ENCODE data around the gene ARVCF.

Gene ARVCF

DNA sequence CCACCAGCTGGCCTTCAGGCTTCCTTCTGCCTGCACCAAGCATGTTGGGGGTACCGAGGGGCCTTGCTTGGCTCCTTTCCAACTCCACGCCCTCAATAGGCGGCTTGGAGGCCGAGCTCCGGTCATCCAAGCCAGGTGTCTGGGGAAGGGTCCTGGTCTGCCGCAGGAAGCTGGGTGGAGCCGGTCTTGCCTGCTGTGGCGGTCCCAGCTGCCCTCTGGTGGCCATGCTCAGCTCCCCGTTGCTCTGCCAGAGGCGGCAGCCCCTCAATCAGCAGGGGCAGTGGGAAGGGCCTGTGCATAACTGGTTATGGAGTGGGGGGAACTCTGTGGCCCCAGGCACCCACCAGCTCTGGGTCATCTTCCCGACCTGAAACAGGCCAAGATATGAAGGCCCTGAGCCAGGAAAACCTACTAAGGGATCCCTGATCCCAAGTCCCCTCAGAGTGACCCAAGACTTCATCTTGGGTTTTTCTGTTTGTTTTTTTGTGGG lies 3.2 kb downstream of the ARVCF start:
- no peak overlapping the region for H3K4me2 ChIP-seq (ENCODE audit: low read length)
- no peak overlapping the region for H3K27ac ChIP-seq
- no peak overlapping the region for H3K4me3 ChIP-seq (ENCODE audit: low read depth, low read length)
- peaks cover 16% of the 10 kb centered on the region for H3K4me1 ChIP-seq
- no peaks in the 10 kb centered on the region for H3K36me3 ChIP-seq (ENCODE audit: control insufficient read depth, insufficient read depth, low read length)
- TF ChIP-seq, protein P1, sequence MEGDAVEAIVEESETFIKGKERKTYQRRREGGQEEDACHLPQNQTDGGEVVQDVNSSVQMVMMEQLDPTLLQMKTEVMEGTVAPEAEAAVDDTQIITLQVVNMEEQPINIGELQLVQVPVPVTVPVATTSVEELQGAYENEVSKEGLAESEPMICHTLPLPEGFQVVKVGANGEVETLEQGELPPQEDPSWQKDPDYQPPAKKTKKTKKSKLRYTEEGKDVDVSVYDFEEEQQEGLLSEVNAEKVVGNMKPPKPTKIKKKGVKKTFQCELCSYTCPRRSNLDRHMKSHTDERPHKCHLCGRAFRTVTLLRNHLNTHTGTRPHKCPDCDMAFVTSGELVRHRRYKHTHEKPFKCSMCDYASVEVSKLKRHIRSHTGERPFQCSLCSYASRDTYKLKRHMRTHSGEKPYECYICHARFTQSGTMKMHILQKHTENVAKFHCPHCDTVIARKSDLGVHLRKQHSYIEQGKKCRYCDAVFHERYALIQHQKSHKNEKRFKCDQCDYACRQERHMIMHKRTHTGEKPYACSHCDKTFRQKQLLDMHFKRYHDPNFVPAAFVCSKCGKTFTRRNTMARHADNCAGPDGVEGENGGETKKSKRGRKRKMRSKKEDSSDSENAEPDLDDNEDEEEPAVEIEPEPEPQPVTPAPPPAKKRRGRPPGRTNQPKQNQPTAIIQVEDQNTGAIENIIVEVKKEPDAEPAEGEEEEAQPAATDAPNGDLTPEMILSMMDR (IDR thresholded peaks at IDR 0.05), result peak; percentile 71
- H3K9me3 ChIP-seq (ENCODE audit: control insufficient read depth, low read length), result no peaks in the 10 kb centered on the region
- H2AFZ ChIP-seq, result no peak overlapping the region
- no peaks in the 10 kb centered on the region for H3K27me3 ChIP-seq (ENCODE audit: control insufficient read depth, insufficient read depth, low read length)
- H3K79me2 ChIP-seq, result peaks cover 3% of the 10 kb centered on the region
- H3K9ac ChIP-seq, result no peak overlapping the region

- H3K79me2 ChIP-seq, result peaks cover 3% of the 10 kb centered on the region
- no peak overlapping the region for H3K9ac ChIP-seq
- H2AFZ ChIP-seq, result no peak overlapping the region
- H3K4me3 ChIP-seq (ENCODE audit: low read depth, low read length), result no peak overlapping the region
- H3K9me3 ChIP-seq (ENCODE audit: control insufficient read depth, low read length), result no peaks in the 10 kb centered on the region
- no peaks in the 10 kb centered on the region for H3K36me3 ChIP-seq (ENCODE audit: control insufficient read depth, insufficient read depth, low read length)
- TF ChIP-seq, protein P1 (IDR thresholded peaks at IDR 0.05), result no peak
- peaks cover 16% of the 10 kb centered on the region for H3K4me1 ChIP-seq
- no peaks in the 10 kb centered on the region for H3K27me3 ChIP-seq (ENCODE audit: control insufficient read depth, insufficient read depth, low read length)
- no peak overlapping the region for H3K27ac ChIP-seq
- no peak overlapping the region for H3K4me2 ChIP-seq (ENCODE audit: low read length)
These were observed 3.8 kb downstream of the ARVCF start for GRCh38 chr22:20012741-20013331.

DNA sequence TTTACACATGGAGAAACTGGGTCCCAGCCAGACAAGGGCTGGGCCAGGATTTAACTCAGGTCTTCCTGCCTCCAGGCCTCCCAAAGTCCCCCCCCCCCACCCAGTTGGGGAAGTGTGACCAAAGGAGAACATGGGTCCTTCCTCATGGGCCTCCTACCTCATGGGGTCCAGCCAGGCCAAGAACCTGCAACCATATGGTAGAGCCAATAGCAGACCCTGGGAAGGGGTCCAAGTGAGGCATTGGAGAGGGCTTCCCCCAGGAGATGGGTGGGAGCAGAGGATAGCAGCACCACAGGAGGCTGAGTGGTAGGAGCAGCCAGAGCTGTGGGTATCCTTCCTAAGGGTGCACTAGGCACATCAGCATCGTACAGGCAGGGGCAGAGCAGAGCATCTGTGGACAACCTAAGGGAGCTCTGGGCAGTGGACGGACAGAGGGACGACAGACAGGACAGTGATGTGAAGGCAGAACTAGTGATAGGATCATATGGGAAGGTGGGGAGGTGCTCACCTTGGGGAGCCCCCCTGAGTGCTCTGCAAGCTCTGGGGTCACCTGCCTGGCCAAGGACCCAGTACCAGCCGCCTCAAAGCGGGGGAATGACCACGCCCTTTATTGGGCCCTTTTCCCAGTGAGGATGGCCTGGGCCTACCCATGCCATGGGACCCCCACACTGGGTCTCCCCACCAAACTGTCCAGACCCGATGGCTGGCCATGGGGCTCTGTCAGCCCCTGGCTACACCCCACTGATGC lies 4.5 kb downstream of the ARVCF start:
- Histone ChIP-seq H3K79me2 (peaks cover 3% of the 10 kb centered on the region), H3K27me3 (ENCODE audit: control insufficient read depth, insufficient read depth, low read length) (no peaks in the 10 kb centered on the region), H3K27ac (no peak overlapping the region), H3K4me1 (peaks cover 16% of the 10 kb centered on the region), H3K9me3 (ENCODE audit: control insufficient read depth, low read length) (no peaks in the 10 kb centered on the region), H3K4me2 (ENCODE audit: low read length) (no peak overlapping the region), H3K4me3 (ENCODE audit: low read depth, low read length) (no peak overlapping the region), H2AFZ (no peak overlapping the region), H3K36me3 (ENCODE audit: control insufficient read depth, insufficient read depth, low read length) (no peaks in the 10 kb centered on the region), H3K9ac (no peak overlapping the region)
- TF ChIP-seq, protein P1 (IDR thresholded peaks at IDR 0.05), result no peak

GRCh38 chr22:20011123-20011992 lies 5.3 kb downstream of the ARVCF start:
- Histone ChIP-seq H3K9ac (no peak overlapping the region), H3K4me1 (peaks cover 16% of the 10 kb centered on the region), H3K4me2 (ENCODE audit: low read length) (no peak overlapping the region), H3K27me3 (ENCODE audit: control insufficient read depth, insufficient read depth, low read length) (no peaks in the 10 kb centered on the region), H3K79me2 (peaks cover 3% of the 10 kb centered on the region), H3K9me3 (ENCODE audit: control insufficient read depth, low read length) (no peaks in the 10 kb centered on the region), H3K27ac (peak overlapping the region; percentile 70), H3K36me3 (ENCODE audit: control insufficient read depth, insufficient read depth, low read length) (no peaks in the 10 kb centered on the region), H2AFZ (no peak overlapping the region), H3K4me3 (ENCODE audit: low read depth, low read length) (no peak overlapping the region)
- TF ChIP-seq, protein P1 (IDR thresholded peaks at IDR 0.05), result no peak
